Measurements from ENCODE around the gene GPS1. TPM values are rescaled to one million over a fixed set of nuclear protein-coding genes. Genes with fewer than 3 reads are reported as not detected.
A peak's percentile ranks its signal among the peaks of the same experiment; 100 is the strongest.

GPS1 gene
- total and polyA plus RNA-seq, 9 of the 15 experiments (the other 6 are each of a cell fraction or from before 2014, with no cell fraction given): 3.1 to 167 (median 69.9) TPM

- TF ChIP-seq, protein P1, sequence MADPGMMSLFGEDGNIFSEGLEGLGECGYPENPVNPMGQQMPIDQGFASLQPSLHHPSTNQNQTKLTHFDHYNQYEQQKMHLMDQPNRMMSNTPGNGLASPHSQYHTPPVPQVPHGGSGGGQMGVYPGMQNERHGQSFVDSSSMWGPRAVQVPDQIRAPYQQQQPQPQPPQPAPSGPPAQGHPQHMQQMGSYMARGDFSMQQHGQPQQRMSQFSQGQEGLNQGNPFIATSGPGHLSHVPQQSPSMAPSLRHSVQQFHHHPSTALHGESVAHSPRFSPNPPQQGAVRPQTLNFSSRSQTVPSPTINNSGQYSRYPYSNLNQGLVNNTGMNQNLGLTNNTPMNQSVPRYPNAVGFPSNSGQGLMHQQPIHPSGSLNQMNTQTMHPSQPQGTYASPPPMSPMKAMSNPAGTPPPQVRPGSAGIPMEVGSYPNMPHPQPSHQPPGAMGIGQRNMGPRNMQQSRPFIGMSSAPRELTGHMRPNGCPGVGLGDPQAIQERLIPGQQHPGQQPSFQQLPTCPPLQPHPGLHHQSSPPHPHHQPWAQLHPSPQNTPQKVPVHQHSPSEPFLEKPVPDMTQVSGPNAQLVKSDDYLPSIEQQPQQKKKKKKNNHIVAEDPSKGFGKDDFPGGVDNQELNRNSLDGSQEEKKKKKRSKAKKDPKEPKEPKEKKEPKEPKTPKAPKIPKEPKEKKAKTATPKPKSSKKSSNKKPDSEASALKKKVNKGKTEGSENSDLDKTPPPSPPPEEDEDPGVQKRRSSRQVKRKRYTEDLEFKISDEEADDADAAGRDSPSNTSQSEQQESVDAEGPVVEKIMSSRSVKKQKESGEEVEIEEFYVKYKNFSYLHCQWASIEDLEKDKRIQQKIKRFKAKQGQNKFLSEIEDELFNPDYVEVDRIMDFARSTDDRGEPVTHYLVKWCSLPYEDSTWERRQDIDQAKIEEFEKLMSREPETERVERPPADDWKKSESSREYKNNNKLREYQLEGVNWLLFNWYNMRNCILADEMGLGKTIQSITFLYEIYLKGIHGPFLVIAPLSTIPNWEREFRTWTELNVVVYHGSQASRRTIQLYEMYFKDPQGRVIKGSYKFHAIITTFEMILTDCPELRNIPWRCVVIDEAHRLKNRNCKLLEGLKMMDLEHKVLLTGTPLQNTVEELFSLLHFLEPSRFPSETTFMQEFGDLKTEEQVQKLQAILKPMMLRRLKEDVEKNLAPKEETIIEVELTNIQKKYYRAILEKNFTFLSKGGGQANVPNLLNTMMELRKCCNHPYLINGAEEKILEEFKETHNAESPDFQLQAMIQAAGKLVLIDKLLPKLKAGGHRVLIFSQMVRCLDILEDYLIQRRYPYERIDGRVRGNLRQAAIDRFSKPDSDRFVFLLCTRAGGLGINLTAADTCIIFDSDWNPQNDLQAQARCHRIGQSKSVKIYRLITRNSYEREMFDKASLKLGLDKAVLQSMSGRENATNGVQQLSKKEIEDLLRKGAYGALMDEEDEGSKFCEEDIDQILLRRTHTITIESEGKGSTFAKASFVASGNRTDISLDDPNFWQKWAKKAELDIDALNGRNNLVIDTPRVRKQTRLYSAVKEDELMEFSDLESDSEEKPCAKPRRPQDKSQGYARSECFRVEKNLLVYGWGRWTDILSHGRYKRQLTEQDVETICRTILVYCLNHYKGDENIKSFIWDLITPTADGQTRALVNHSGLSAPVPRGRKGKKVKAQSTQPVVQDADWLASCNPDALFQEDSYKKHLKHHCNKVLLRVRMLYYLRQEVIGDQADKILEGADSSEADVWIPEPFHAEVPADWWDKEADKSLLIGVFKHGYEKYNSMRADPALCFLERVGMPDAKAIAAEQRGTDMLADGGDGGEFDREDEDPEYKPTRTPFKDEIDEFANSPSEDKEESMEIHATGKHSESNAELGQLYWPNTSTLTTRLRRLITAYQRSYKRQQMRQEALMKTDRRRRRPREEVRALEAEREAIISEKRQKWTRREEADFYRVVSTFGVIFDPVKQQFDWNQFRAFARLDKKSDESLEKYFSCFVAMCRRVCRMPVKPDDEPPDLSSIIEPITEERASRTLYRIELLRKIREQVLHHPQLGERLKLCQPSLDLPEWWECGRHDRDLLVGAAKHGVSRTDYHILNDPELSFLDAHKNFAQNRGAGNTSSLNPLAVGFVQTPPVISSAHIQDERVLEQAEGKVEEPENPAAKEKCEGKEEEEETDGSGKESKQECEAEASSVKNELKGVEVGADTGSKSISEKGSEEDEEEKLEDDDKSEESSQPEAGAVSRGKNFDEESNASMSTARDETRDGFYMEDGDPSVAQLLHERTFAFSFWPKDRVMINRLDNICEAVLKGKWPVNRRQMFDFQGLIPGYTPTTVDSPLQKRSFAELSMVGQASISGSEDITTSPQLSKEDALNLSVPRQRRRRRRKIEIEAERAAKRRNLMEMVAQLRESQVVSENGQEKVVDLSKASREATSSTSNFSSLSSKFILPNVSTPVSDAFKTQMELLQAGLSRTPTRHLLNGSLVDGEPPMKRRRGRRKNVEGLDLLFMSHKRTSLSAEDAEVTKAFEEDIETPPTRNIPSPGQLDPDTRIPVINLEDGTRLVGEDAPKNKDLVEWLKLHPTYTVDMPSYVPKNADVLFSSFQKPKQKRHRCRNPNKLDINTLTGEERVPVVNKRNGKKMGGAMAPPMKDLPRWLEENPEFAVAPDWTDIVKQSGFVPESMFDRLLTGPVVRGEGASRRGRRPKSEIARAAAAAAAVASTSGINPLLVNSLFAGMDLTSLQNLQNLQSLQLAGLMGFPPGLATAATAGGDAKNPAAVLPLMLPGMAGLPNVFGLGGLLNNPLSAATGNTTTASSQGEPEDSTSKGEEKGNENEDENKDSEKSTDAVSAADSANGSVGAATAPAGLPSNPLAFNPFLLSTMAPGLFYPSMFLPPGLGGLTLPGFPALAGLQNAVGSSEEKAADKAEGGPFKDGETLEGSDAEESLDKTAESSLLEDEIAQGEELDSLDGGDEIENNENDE (IDR thresholded peaks at IDR 0.05; ENCODE audit: low read depth, low read length): no peak
- TF ChIP-seq NR4A1 (CRISPR knock-in tag; IDR thresholded peaks at IDR 0.05): peak; percentile 91; the same call in 1 of the 2 replicates
- 0 out of 2 replicates have a peak, but pooled peaks have one; percentile 33 for TF ChIP-seq NR4A1 (tag; IDR thresholded peaks at IDR 0.05)
- peak; percentile 97; the same call in 1 of the 2 replicates for TF ChIP-seq CTBP1 (IDR thresholded peaks at IDR 0.05; ENCODE audit: borderline replicate concordance)
- no peak for TF ChIP-seq ZNF740 (CRISPR knock-in tag; IDR thresholded peaks at IDR 0.05)
- TF ChIP-seq ZNF740 (tag; IDR thresholded peaks at IDR 0.05): peak in 1 of 2 experiments; percentile 40; a peak in 2 of 4 replicates
- TF ChIP-seq, protein P2, sequence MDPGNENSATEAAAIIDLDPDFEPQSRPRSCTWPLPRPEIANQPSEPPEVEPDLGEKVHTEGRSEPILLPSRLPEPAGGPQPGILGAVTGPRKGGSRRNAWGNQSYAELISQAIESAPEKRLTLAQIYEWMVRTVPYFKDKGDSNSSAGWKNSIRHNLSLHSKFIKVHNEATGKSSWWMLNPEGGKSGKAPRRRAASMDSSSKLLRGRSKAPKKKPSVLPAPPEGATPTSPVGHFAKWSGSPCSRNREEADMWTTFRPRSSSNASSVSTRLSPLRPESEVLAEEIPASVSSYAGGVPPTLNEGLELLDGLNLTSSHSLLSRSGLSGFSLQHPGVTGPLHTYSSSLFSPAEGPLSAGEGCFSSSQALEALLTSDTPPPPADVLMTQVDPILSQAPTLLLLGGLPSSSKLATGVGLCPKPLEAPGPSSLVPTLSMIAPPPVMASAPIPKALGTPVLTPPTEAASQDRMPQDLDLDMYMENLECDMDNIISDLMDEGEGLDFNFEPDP (CRISPR knock-in tag; IDR thresholded peaks at IDR 0.05): 0 out of 2 replicates have a peak, but pooled peaks have one; percentile 72
- peak; percentile 94 for TF ChIP-seq ZFX (CRISPR knock-in tag; IDR thresholded peaks at IDR 0.05)
- no peak for TF ChIP-seq ATF1 (CRISPR knock-in tag; IDR thresholded peaks at IDR 0.05)
- peak; percentile 32; the same call in 1 of the 2 replicates for TF ChIP-seq ATF1 (tag; IDR thresholded peaks at IDR 0.05)
- no peak for TF ChIP-seq MTF1 (CRISPR knock-in tag; IDR thresholded peaks at IDR 0.05; ENCODE audit: borderline replicate concordance)
- TF ChIP-seq POU5F1 (IDR thresholded peaks at IDR 0.05; ENCODE audit: borderline replicate concordance, low read depth, low read length, partially characterized antibody): no peak
- no peak for TF ChIP-seq ZNF785 (CRISPR knock-in tag; IDR thresholded peaks at IDR 0.05)
Measured at GRCh38 chr17:82098939-82099763, 47.5 kb downstream of the GPS1 start (continued).

Data from K562 (cell line).